HG03439 (cell line): ENCODE measurements around the gene RTL1.

Experiments used
- ATAC-seq: cut with Tn5 transposase; IDR thresholded peaks from one replicate; pipeline ENCODE4 v1.9.1; 2021; ENCODE audit warnings: mild to moderate bottlenecking, moderate library complexity; ENCODE audit not compliant: unreplicated experiment

The RTL1 gene

DNA sequence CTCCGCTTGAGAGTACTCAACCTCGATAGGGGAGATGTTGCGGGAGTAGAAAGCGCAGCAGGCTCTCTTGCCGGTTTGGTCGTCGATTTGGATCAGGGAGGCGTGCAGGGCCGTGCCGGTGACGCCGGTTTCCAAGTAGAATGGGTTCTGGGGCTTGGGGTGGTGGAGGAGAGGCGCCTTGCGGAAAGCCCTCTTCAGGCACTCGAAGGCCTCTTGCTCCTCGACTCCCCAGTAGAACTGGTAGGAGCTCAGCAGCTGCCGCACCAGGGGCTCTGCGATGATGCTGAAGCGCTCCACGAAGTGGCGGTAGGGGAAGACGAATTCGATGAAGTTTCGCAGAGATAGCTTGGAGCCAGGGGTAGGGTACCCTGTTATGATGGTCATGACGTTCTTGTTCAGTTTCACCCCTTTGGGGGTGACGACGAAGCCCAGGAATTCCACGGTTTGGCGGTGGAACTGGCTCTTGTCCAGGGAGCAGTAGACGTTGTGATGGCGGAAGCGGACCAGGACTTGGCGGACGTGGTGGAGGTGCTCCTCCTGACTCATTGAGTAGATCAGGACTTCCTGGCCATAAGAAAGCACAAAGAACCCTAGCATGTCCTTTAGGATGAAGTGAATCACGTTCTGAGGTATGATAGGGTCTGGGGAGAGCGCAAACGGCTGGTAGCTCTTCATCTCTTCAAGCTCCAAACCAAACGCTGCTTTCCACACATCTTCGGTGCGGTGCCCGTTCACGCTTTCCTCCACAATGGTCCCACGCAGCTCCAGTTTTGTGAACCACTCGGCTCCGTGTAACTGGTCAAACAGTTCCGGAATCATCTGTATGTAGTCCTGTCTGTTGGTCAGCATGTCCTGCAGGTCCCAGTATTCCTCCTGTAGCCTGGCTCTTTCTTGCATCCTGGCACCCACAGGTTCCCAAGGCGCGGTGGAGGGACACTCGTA lies 21.2 kb downstream of the RTL1 start:
- no peak for ATAC-seq

DNA sequence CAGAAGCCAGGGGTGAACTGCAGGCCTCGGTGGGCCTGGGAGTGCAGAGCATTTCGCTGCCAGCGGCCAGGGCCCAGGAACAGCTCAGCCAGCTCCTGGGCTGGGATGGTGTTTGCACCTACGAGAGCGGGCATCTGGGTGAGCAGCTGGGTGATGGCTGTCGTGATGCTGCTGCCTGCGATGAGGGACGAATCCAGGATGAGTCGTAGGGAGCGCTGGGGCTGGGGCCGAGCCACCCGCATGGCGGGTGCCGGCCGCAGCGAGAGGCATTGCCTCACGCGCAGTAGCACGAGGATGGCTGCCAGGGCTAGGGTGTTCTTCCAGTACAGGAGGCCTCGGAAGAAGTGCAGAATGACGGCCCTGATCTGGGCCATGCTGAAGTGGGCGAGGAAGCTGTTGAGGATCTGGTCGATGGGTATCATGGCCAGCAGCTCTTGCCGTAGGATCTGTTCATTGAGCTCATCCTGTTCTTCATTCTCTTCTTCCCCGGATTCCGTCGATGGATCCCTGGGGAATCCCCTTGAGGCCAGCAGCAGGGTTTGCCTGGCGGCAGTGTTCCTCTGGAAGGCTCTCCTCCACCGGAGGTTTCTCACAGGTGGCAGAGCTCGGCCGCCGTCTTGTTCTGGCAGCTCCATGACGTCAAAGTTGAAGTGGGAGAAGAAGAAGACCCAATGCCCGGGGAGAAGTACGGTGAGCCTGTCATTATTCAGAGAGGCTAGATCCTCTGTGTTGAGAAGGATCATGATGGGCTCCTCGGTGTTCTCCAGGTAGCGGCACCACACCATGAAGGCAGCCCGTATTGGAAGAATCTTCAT lies 22.1 kb downstream of the RTL1 start:
- no peak for ATAC-seq

DNA sequence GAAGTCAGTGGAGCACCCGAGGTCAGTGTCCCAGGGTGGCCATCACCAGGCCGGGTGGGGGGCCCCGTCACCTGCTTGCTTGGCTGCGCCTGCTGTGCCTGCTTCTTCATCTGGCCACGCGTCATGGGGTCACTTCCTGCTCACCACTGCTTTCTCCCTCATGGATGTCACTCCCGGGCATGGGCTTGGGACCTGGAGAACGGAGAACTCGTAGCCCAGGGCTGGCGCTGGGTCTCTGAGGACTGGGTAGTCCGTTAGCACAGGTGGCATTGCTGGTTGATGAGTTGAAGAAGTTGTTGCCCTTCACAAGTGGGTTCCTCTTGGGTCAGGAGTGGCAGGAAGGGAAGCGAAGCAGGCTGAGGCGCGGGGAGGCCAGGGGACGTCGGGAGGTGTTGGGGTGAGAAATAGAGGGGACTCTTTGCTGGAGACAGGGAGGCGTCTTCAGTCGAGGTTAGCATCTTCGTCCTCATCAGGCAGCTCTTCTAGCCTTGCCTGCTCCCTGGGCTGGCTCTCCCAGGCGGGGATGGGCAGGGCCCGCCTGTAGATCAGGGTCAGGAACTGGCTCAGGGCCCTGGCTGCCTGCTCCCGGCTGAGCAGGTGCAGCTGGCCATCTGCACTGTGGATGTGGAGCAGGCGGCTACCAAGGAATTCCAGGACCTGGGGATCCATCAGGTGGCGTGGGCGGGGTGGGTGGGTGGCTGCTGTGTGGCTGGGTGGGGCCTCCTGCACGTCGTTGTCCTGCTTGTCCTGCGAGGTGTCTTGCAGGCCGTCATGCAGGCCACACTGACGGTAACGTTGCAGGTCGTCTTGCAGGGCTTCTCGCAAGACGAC lies 23.0 kb downstream of the RTL1 start:
- no peak for ATAC-seq

DNA sequence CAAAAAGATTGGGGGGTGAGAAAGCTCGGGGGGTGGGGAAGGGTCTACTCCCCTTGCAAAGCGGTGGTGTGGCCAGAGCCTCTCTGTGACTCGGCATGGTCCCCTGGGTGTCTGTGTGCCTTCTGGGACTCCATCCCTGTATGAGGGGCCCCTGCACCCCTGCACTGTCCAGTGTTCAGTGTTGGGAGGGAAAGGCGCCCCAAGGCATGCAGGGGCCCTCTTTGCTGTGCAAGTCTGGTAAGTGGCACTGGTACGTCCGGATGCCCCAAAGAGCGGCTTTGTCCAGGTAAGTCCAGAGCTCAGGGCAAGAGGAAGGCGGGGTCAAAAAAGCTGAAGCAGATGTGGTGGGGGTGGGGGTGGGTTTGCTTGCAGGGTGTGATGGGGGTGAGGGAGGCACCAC lies 23.7 kb downstream of the RTL1 start:
- no peak for ATAC-seq

DNA sequence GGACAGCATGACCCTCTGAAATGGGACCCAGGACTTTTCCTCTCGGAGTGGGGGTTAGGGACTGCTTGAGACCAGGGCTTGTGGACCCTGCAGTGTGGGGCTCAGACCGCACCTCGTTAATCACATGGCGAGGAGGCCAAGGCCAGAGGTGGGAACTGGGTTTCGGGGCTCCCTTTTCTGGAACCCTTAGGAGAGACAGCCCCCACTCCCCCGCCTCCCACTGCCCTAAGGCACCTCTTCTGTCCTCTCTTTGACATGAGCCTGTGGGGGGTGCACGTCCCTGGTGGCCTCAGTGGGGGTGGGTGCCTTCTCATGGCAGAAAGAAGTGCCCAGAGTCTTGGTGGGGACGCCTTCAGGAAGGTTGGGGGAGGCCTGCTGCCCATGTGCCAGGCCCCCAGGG lies 24.3 kb downstream of the RTL1 start:
- no peak for ATAC-seq

DNA sequence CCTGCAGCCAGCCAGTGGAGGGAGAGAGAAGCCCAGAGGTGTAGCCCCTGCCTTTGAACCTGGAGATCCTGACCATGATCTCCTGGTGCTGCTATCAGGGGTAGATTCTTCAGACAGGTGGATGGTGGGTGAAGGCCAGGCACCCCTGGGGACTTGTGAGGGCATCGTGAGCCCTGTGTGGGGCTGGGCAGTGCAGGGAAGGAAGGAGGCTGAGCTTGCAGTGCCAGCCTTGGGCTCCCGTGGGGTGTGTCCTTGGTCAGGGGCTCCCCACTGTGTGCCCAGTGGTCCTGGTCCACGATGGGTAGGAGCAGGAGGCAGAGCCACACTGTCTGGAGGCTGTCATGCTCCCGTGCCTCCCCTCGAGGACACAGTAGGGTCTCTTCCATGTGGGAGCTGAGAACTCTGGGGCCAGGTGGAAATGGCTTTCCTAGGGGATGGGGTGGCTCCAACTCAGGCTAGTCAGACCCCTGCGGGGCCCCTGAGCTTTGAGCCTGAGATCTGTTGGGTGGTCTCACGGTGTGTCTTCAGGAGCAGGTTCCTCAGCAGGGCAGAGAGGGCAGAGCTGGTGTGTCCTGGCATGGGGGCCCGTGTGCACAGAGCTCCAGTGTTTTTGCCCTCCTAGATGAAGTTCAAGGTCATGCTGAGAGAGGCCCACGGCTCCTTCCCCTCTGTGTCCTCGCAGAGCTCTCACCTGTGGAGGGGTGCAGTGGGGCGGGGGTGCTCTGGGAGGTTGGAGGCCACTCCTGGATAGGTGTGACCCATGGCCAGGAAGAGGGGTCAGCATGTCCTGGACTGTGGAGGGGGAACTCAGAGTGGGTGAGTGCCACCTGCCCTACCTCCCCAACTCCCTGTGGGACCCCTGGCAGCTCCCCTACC lies 25.0 kb downstream of the RTL1 start:
- ATAC-seq, result no peak

DNA sequence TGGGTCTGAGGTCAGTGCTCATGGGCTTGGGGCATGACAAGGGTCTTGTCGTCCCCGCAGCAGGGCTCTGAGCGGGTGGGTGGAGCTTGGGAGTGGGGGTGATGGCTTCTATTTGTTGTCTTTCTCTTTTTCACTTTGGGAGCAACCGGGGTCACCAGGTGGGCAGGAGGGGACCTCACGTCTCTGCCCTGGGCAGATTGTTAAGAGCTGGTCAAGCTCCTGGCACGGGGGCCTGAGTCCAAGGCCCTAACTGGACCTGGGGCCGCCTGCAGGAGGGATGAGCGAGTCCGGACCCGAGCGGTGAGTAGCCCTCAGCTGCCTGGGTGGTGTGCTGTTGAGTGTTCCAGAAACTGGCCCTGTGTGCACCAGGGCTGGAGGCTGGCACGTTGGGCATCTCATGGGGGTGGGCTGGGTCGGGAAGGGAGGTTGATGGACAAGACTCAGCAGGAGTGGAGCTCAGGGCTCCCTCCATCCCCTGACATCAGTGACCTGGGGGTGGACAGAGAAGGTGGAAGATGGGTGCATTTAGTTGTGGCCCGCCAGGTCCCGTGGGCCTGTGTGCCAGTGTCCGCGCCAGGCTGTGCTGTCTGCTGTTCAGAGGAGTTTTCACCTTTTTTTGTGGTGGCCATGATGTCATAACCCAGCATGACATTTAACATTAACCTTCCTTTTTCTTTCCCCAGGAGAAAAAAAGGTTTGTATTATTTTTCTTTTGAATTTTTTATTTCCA lies 27.5 kb downstream of the RTL1 start:
- ATAC-seq, result no peak

DNA sequence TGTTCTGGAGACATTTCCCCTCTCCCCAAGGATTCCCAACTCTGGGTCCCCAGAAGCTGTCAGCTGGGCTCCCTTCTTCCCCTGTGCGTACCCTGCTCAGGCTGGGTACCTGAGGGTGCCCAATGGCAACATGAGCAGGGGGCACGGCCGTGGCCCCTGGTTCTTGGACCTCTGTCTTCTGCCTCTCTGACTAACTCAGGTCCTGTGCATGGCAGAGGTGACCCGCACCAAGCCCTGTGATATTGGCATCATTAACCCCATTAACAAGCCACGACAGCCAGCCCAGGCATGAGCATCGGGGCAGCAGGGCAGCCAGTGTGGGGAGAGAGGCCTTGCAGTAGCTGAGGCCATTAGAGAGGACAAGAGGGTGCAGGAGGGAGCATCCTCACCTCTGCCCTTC lies 28.4 kb downstream of the RTL1 start:
- no peak for ATAC-seq

DNA sequence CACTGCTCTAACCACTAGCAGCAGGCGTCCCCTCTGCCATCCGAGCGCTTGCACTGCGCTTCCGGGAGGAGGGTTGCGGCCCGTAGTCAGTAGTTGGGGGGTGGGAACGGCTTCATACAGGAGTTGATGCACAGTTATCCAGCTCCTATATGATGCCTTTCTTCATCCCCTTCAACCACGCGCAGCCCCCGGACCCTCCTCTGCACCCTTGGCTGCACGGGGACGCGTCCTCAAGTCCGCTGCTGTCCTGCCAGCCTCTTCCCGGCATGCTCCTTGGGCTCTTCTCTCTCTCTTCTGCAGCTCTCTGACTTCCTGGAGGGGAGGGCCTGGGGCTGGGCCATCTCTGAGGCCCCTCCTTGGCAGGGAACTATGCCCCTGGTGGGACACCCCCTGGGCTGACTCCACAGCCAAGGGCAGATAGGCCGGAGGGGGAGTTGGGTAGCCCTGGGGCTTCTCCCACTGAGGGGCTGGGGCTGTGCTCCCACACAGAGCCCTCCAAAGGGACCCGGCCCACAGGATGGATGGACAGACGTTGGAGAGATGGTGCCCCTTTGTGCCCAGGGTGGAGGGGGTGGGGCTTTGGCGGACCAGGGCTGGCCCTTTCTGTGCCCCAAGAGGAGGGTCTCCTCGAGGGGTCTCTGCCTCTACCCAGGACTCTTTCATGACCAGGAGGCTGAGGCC lies 29.0 kb downstream of the RTL1 start:
- no peak for ATAC-seq

DNA sequence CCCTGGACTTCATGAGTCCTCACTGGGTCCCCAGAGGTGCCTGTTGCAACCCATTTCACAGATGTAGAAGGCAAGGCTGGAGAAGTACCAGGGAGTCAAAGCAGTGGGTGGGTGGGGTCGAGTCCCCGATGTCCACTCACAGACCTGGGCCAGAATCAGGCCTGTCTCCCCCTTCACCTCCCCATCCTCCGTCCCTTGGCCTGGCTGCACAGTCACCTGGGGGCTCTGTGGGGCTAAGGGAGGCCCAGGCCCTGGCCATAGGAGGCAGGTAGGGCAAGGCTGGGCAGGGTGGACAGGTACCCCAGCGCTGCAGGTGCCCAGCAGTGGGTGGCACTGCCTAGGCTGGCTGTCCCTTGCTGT lies 29.5 kb downstream of the RTL1 start:
- no peak for ATAC-seq

DNA sequence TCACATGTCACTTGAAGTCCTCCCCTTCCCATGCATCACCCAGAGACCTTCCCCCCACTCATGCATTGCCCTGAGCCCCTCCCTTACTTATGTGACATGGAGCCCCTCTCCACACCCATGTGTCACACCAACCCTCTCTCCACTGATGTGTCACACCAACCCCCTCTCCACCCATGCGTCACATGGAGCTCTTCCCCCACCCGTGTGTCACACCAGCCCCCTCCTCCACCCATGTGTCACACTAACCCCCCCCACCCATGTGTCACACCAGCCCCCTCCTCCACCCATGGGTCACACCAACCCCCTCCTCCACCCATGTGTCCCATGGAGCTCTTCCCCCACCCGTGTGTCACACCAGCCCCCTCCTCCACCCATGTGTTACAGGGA lies 30.4 kb downstream of the RTL1 start:
- ATAC-seq, result no peak

DNA sequence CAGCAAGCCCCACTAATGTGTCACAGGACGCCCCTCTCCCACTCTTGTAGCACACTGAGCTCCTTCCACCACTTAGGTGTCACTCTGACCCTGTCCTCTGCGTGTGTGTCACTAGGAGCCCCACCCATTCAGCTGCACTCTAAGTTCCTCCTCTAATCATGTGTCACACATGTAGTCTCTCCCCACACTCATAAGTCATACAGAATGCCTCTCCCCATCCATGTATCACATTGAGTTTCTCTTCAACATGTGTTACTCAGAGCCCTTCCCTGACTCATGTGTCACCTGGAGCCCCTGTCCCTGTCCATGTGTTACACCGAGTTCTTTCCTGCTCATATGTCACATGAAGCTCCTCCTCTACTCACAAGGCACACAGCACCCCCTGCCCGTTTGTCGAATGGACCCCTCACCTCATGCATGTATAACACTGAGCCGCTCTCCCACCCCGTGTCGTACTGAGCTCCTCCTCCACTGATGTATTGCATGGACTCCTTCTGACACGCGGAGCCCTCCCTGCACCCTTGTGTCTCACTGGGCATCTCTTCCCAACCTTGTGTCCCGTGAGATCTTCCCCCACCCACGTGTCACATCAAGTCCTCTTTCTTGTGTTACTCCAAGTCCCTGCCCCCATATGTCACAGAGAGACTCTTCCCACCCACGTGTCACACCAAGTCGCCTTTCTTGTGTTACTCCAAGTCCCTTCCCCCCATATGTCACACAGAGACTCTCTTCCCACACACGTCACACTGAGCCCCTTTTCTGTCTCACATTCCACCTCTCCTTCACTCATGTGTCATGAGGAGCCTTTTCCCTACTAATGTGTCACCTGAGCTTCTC lies 31.0 kb downstream of the RTL1 start:
- no peak for ATAC-seq

DNA sequence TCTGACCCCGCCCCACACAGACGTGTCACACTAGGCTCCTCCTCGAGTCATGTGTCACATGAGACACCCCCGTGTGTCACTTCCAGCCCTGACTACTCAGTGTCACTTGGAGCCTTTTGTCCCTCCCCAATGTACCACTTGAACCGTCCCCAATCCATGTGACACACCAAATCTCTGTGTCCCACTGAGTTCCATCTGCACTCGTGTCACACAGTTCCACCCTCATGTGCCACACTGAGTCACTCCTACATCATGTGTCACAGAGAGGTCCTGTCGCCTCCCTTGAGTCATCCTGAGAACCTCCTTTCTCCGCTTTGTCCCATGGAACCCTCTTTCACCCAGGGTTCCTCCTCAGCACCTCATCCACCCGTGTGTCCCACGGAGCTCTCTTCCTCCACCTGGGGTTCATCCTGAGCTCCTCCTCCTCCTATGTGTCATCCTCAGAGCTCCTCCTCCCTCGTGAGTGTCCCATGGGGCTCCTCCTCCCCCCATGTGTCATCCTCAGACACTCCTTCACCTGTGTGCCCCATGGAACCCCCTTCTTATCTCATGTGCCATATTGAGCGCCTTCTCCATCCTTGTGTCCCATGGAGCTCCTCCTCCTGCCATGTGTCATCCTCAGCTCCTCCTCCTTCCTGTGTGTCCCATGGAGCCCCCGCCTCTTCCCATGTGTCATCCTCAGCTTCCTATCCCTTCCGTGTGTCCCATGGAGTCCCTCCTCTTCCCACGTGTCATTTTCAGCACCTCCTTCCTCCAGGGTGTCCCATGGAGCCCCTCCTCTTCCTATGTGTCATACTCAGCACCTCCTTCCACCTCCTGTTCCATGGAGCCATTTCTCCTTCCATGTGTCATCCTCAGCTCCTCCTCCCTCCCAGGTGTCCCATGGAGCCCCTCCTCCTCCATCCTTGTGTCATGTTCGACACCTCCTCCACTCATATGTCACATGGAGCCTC lies 32.0 kb downstream of the RTL1 start:
- no peak for ATAC-seq

DNA sequence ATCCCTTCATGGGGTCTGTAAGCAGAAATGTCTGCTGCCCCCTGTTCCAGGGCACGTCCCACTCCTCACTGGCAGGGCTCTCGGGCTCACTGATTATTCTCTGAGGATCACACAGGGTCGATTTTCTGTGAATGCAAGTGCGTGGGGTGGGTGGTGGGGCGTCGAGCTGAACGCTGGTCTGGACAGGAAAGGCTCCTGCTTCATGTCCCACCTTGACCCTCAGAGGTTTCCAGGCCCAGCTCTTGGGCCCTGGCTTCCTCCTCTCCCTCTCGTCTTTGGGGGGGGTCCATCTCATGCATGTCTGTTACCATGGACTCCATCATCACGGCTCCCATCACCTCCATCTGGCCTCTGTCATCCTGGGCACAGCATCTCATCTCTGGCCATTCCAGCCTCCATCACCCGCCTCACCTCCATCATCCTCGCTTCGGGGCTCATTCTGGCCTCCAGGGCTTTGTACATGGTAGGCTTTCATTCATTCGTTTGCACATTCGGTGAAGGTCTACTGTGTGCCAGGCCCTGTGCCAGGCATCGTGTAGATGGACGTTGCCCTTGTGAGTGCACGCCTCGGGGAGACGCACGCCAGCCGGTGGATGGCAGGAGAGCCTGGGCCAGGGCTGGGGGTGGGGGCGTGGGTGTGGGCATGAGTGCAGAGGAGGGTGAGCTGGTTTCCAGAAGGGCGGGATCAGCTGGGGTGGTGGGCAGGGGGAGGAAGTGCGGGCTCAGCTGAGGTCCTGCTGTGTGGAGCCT lies 34.7 kb downstream of the RTL1 start:
- ATAC-seq, result no peak

DNA sequence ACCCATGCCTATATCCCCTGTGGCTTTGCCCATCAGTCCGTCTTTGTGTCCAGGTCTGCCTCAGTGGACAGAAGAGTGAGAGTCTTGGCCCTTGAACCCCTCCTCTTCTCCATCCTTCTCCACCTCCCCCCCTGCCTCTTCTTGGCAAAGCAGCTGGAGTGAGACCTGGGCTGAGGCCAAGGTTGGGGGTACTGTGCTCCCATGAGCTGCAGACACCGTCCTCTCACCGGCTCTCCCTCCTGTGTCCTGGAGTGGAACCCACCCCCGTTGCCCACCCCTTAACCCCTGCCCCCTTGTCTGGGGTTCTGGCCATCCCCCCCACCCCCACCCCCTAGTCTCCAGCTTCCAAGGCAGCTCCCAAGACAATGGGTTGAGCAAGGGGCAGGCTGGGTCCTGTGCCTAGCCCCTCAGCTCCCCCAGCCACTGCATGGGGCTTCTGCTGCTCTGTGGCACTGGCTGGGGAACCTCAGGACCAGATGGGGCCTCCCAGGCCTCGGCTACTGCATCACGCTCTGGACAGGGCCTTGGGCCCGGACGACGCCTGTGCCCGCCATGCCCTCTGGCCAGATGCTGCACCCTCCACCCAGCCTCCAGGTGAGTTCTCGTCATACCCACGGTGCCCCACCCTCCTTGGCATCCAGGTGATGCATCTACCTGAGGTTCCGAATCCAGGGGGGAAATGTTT lies 35.7 kb downstream of the RTL1 start:
- no peak for ATAC-seq
